H1 (cell line): ENCODE measurements around the gene RPP30. TPM values are rescaled to one million over a fixed set of nuclear protein-coding genes. Genes with fewer than 3 reads are reported as not detected.

Experiments
- SP2 ChIP-seq: IDR thresholded peaks from 2 replicates; pipeline ENCODE4 v1.6.1; 2012; ENCODE audit warnings: mild to moderate bottlenecking, low read length, inconsistent platforms
- YY1 ChIP-seq: IDR thresholded peaks from 2 replicates; pipeline ENCODE4 v1.6.1; 2011; ENCODE audit warnings: low read depth, mild to moderate bottlenecking, low read length
- polyA plus RNA-seq, 7 experiments: library from polyadenylated mRNA; depleted of rRNA in 3 of 7; stranded (reverse) in 5 of 7; unstranded in 2 of 7; fragments of >200 nt in 5 of 7; fragments of 200-250 nt in 2 of 7; gene quantifications; 1 replicate in 5 of 7; 2 replicates in 1 of 7; 4 replicates in 1 of 7; pipeline versions ENCODE4 v1.2.1 to v1.2.3, GENCODE V29; 2011 to 2013; ENCODE audit warnings: missing spikeins in 2 of 7, mixed read lengths in 2 of 7
- total RNA-seq: library from RNA; stranded (reverse); fragmentation: NEBNext Ultra II Directional; extraction: Animal tissue kit (Norgen Biotek cat#: 25700); gene quantifications from 2 replicates; pipeline ENCODE4 v1.2.1, GENCODE V29; 2021

Gene RPP30
- total and polyA plus RNA-seq, 2 of the 8 experiments (the other 6 are each of a cell fraction or from before 2014, with no cell fraction given) = 38.9 to 79.7 TPM

- TF ChIP-seq YY1 (no peak), SP2 (no peak)
- TF ChIP-seq, all 59 proteins: peak for 0
These were observed 73.0 kb downstream of the RPP30 start (continued) for GRCh38 chr10:90944749-90945148.
